Adrenal gland (tissue), 5 donors: ENCODE results near the gene XKR7.

Source experiments
- POLR2A ChIP-seq, 2 donors: fragments of 450-650 bp; IDR thresholded peaks; one replicate each; pipeline ENCODE4 v1.6.1; 2017; ENCODE audit warnings: antibody characterized with exemption in 2 of 2, mild to moderate bottlenecking in 2 of 2, moderate library complexity in 1 of 2
- TF ChIP-seq, protein P1 (sequence below), 6 experiments: fragments of 450-650 bp in 4 of 6; fragments of 200-600 bp in 2 of 6; sonication (generic) in 1 of 6; IDR thresholded peaks; 1 replicate in 5 of 6; 2 replicates in 1 of 6; pipeline versions ENCODE4 v1.5.1 to v1.8.0; 2016 to 2021; ENCODE audit warnings: antibody characterized with exemption in 6 of 6, mild to moderate bottlenecking in 2 of 6, moderate library complexity in 1 of 6
- donor health status: DM: no; HTN: no; CAD: no.

DNA sequence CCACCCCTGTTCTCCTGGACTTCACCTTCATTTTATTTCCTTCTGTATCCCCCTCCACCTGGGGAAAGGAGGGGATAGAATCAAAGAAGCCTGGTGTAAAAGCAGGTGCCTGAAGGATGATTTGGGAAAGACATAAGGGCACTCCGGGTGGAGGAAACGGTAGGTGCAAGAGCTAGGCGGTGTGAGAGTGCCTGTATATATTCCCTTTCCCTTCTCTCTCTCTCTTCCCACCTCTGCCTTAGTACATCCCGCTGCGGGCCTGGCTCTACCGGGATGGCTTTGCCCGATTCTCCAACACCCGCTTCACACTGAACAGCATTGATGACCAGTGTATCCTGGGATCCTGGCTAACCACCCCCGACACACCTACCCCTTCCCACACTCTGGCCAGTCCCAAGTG is 42.3 kb upstream of the XKR7 start:
- TF ChIP-seq, protein P1, sequence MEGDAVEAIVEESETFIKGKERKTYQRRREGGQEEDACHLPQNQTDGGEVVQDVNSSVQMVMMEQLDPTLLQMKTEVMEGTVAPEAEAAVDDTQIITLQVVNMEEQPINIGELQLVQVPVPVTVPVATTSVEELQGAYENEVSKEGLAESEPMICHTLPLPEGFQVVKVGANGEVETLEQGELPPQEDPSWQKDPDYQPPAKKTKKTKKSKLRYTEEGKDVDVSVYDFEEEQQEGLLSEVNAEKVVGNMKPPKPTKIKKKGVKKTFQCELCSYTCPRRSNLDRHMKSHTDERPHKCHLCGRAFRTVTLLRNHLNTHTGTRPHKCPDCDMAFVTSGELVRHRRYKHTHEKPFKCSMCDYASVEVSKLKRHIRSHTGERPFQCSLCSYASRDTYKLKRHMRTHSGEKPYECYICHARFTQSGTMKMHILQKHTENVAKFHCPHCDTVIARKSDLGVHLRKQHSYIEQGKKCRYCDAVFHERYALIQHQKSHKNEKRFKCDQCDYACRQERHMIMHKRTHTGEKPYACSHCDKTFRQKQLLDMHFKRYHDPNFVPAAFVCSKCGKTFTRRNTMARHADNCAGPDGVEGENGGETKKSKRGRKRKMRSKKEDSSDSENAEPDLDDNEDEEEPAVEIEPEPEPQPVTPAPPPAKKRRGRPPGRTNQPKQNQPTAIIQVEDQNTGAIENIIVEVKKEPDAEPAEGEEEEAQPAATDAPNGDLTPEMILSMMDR (IDR thresholded peaks at IDR 0.05), result no peak
- no peak for TF ChIP-seq POLR2A (IDR thresholded peaks at IDR 0.05)
